Activated CD4-positive, CD25-positive, alpha-beta regulatory T cell treated with anti-CD3 and anti-CD28 coated beads, Interleukin-2, amount 50 U/mL, for 72 hours (primary cell): ENCODE results near the gene COX7A2L.

ENCODE experiments used
- DNase-seq: peaks from one replicate; pipeline ENCODE4 v3.0.0; 2021

COX7A2L gene

GRCh38 chr2:42314892-42315468, 46.0 kb downstream of the COX7A2L start:
- DNase-seq: no peak

GRCh38 chr2:42312106-42312505, 48.9 kb downstream of the COX7A2L start:
- no peak for DNase-seq

- no peak for DNase-seq
Observed at GRCh38 chr2:42310007-42310515, 51.0 kb downstream of the COX7A2L start.

DNA sequence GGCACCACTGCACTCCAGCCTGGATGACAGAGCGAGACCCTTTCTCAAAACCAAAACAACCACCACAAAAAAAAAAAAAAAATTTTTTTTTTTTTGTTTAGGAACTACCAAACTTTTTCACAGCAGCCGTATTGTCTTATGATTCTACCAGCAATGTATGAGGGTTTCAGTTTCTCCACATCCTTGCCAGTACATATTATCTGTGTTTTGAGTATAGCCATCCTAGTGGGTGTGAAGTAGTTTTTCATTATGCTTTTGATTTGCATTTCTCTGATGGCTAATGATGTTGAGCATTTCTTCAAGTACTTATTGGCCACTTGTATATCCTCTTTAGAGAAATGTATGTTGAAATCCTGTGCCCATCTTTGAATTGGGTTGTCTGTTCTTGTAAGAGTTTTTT, 51.7 kb downstream of the COX7A2L start:
- no peak for DNase-seq

DNA sequence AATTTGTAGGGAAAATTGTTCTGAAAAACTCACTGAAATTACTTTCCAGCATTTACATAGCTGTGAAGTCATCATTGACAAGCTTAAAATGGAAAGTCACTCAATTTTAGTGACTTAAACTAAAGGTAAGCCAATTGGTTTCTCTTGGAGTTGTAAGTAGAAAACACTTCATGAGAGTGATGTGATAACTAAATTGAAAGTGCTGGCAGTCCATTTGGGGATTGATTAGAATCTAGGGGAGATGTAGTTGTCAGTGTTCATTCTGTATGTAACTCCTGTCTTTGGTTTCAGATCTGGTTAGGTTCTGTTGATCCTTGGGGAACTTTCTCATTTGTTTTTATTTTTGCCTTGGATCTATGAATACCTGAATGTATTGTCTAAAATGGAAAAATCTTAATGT, 53.8 kb downstream of the COX7A2L start:
- DNase-seq: no peak

DNA sequence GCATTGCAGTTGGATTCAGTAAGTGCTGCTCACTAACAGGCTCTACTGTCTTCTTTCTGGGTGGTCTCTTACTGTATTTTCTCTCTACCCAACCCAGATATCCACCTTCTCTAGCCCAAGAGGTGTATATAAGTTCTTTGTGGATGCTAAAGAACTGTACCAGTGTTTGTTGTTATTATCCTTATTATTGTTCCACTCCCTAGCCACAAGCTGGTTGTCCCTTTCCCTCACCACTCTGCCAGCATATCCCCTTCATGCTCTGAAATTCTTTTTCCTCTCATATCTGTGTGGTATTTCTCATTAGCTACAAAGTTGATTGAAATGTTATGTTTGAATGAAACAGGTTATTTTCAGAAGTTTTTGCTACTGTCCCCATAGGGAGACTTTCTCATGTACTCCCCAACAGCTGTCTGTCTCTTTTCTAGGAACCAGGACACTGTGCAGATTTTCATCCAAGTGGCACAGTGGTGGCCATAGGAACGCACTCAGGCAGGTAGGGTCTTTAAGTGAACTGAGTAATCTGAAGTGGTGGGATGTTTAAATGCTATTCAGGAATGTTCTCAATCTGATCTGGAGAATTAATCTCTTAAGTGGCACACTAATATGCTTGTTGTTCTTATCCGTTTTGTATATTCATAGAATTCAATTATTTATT, 56.8 kb downstream of the COX7A2L start:
- DNase-seq: no peak

DNA sequence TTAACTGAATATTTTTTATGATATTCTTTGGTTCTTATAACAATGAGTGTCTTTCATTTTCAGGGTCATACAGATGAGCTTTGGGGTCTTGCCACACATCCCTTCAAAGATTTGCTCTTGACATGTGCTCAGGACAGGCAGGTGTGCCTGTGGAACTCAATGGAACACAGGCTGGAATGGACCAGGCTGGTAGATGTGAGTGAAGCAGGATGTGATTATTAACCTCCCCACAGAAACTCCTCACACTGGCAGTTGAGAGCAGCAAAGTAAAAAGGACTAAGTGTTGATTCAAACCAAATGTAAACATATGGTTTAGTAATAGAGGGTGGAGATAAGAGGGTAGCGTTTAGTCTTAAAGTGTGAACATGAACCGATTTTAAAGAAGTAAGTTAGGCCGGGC, 57.8 kb downstream of the COX7A2L start:
- DNase-seq: no peak

- DNase-seq: no peak
Observed at GRCh38 chr2:42300527-42300926, 60.5 kb downstream of the COX7A2L start.
